CD8-positive, alpha-beta memory T cell (primary cell): ENCODE results near the gene CD81. TPM values are rescaled to one million over a fixed set of nuclear protein-coding genes. Genes with fewer than 3 reads are reported as not detected.
"Not testable (repeated sequence)": the region's sequence is repeated elsewhere in the genome, so short reads cannot be mapped to it uniquely, and the experiment has no call there.

ENCODE experiments used
- CTCF ChIA-PET: fragments of 350-600 bp; sonication (Branson Sonifier 250); formaldehyde crosslinking; loops from one replicate; lab custom pipeline; 2021; ENCODE audit warnings: antibody characterized with exemption; lab: Charles Lee
- POLR2A ChIA-PET: fragments of 350-600 bp; sonication (Branson Sonifier 250); formaldehyde crosslinking; loops from one replicate; lab custom pipeline; 2021; ENCODE audit warnings: antibody characterized with exemption; lab: Charles Lee
- DNase-seq, 5 donors: peaks; one replicate each; pipeline versions ENCODE4 v3.0.0 to v3.0.0-alpha.2; 2020 to 2022; ENCODE audit warnings: mixed read lengths in 1 of 5
- H3K27ac ChIP-seq: one replicate; pipeline ENCODE4 v1.7.0; 2013; ENCODE audit warnings: low read depth, mild to moderate bottlenecking, low read length, moderate library complexity
- H3K27me3 ChIP-seq: 2 replicates; pipeline ENCODE4 v1.7.0; 2013; ENCODE audit warnings: low read length, mild to moderate bottlenecking; ENCODE audit not compliant: insufficient read depth, poor library complexity, severe bottlenecking
- H3K36me3 ChIP-seq: 2 replicates; pipeline ENCODE4 v1.7.0; 2013; ENCODE audit warnings: mild to moderate bottlenecking, low read length, moderate library complexity; ENCODE audit not compliant: insufficient read depth
- H3K4me1 ChIP-seq: 2 replicates; pipeline ENCODE4 v1.7.0; 2013; ENCODE audit warnings: mild to moderate bottlenecking, low read length, moderate library complexity; ENCODE audit not compliant: insufficient read depth
- H3K4me3 ChIP-seq: 2 replicates; pipeline ENCODE4 v1.7.0; 2013; ENCODE audit warnings: mild to moderate bottlenecking, low read length
- H3K9me3 ChIP-seq: 2 replicates; pipeline ENCODE4 v1.7.0; 2013; ENCODE audit warnings: mild to moderate bottlenecking, low read length
- H3K27ac Mint-ChIP-seq, 8 donors: one replicate each; pipeline ENCODE4 v1.8.0; 2020 to 2021; ENCODE audit warnings: mixed read lengths in 8 of 8, mild to moderate bottlenecking in 6 of 8, inconsistent platforms in 3 of 8, moderate library complexity in 3 of 8
- H3K27me3 Mint-ChIP-seq, 2 donors: one replicate each; pipeline ENCODE4 v1.8.0; 2020 to 2021; ENCODE audit warnings: mixed read lengths in 2 of 2, mild to moderate bottlenecking in 1 of 2, moderate library complexity in 1 of 2
- H3K36me3 Mint-ChIP-seq, 3 donors: one replicate each; pipeline ENCODE4 v1.8.0; 2020 to 2021; ENCODE audit warnings: mixed read lengths in 3 of 3, inconsistent platforms in 1 of 3, mild to moderate bottlenecking in 1 of 3
- H3K4me1 Mint-ChIP-seq, 3 donors: one replicate each; pipeline ENCODE4 v1.8.0; 2020 to 2021; ENCODE audit warnings: mixed read lengths in 3 of 3, inconsistent platforms in 1 of 3, mild to moderate bottlenecking in 1 of 3
- H3K4me3 Mint-ChIP-seq, 7 donors: one replicate each; pipeline ENCODE4 v1.8.0; 2020 to 2021; ENCODE audit warnings: mixed read lengths in 7 of 7, mild to moderate bottlenecking in 6 of 7, moderate library complexity in 4 of 7, inconsistent platforms in 2 of 7
- H3K9me3 Mint-ChIP-seq, 5 donors: one replicate each; pipeline ENCODE4 v1.8.0; 2020 to 2022; ENCODE audit warnings: mixed read lengths in 5 of 5, mild to moderate bottlenecking in 3 of 5, moderate library complexity in 2 of 5, inconsistent platforms in 1 of 5
- polyA plus RNA-seq: library from polyadenylated mRNA; unstranded; fragments of 300-500 nt; fragmentation: Illumina TruSeq; gene quantifications from one replicate; pipeline ENCODE4 v1.2.3, GENCODE V29; 2021
- total RNA-seq, 2 experiments: library from RNA; stranded (reverse); gene quantifications; one replicate each; pipeline ENCODE4 v1.2.3, GENCODE V29; 2021

The CD81 gene, protein sequence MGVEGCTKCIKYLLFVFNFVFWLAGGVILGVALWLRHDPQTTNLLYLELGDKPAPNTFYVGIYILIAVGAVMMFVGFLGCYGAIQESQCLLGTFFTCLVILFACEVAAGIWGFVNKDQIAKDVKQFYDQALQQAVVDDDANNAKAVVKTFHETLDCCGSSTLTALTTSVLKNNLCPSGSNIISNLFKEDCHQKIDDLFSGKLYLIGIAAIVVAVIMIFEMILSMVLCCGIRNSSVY
- total RNA-seq (100 to 1,000 TPM; 176 to 189 TPM), polyA plus RNA-seq (107 TPM)

DNA sequence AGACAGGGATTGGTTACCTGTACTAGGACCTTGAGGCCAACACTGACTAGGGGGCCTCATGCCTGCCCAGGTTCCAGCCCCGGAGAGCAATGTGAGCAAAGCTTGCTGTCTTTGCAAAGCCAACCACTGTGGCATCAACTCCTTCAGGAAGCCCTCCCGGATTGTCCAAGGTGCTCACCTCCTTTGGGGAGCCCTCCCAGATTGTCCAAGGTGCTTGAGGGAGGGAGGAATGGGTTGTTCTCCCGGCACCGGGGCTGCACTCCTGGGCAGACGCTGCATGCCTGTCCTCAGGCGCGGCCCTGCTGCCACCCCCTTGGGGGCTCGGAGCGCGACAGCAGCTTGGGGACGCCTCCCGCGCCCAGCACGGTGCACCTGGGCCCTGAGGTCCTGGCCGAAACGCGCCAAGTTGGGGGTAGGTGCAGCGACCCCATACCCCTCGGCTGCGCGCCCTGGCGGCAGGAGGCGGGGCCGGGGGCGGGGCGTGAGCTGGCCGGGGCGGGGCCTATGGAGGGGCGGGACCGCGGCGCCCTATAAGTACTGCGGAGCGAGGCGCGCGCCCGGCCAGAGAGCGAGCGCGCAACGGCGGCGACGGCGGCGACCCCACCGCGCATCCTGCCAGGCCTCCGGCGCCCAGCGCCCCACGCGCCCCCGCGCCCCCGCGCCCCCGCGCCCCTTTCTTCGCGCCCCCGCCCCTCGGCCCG, at the start of gene CD81:
TSS of gene CD81 (plus strand) at position 560 of the 701 bp plus-strand sequence. CDS start 240 bp downstream, outside the sequence.
- Mint-ChIP-seq H3K36me3 (peaks cover 0 to 15% (median 0%) of the 10 kb centered on the region in 3 donors), H3K27me3 (peaks cover 0 to 3% of the 10 kb centered on the region in 2 donors), H3K9me3 (no peaks in the 10 kb centered on the region), H3K4me1 (peaks cover 23 to 42% (median 26%) of the 10 kb centered on the region in 3 donors), H3K27ac (peak within 1 kb of the TSS; percentile 6 to 92 (median 85)), H3K4me3 (peak within 1 kb of the TSS; percentile 80 to 93 (median 87))
- H3K27me3 ChIP-seq, result no peaks in the 10 kb centered on the region
- CTCF ChIA-PET, result interaction anchor here (0.6 to 3.6 kb wide), 5 partner anchors 11 to 156 kb away, joined by 3 to 22 read pairs (median 8); partner anchors contain the start of gene TSSC4
- H3K4me3 ChIP-seq, result peak within 1 kb of the TSS; percentile 74
- POLR2A ChIA-PET, result interaction anchor here (0.6 to 2.4 kb wide), 8 partner anchors 11 to 1002 kb away, joined by 3 to 26 read pairs (median 4); partner anchors contain the start of genes TSSC4 and ZNF195
- H3K9me3 ChIP-seq, result no peaks in the 10 kb centered on the region
- H3K27ac ChIP-seq, result peak within 1 kb of the TSS; percentile 79
- DNase-seq, result peak; percentile 55 to 80 (median 56)
- H3K36me3 ChIP-seq, result no peaks in the 10 kb centered on the region
- H3K4me1 ChIP-seq, result peaks cover 23% of the 10 kb centered on the region

DNA sequence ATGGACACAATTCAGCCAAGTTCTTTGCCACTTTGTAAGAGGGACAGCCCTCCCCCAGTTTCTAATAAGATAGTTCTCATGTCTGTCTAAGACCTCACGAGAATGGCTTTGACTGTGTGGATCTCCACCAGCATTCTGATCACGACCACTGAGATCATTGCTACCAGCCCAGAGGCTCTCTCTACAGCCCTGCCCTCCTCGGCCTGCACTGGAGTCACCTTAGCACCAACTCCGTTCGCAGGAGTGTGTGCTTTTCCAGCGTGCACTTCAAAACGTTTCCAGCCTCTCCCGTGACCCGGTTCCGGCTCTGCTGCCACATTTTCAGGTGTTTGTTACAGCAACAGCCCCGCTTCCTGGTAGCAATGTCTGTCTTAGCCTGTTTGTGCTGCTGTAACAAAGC, 49.1 kb upstream of the CD81 start:
- DNase-seq, result no peak
- H3K36me3 Mint-ChIP-seq, result peaks cover 0 to 10% (median 0%) of the 10 kb centered on the region in 3 donors
- POLR2A ChIA-PET, result no interaction called here
- H3K9me3 Mint-ChIP-seq, result peaks cover 0 to 14% (median 11%) of the 10 kb centered on the region in 5 donors
- H3K27me3 Mint-ChIP-seq, result peaks cover 19 to 47% of the 10 kb centered on the region in 2 donors
- no peak overlapping the region for H3K27ac Mint-ChIP-seq
- Histone ChIP-seq H3K36me3 (no peaks in the 10 kb centered on the region), H3K4me1 (no peaks in the 10 kb centered on the region), H3K4me3 (no peak overlapping the region), H3K9me3 (no peaks in the 10 kb centered on the region), H3K27me3 (peaks cover 4% of the 10 kb centered on the region), H3K27ac (no peak overlapping the region)
- H3K4me3 Mint-ChIP-seq, result no peak overlapping the region
- CTCF ChIA-PET, result no interaction called here
- H3K4me1 Mint-ChIP-seq, result no peaks in the 10 kb centered on the region

DNA sequence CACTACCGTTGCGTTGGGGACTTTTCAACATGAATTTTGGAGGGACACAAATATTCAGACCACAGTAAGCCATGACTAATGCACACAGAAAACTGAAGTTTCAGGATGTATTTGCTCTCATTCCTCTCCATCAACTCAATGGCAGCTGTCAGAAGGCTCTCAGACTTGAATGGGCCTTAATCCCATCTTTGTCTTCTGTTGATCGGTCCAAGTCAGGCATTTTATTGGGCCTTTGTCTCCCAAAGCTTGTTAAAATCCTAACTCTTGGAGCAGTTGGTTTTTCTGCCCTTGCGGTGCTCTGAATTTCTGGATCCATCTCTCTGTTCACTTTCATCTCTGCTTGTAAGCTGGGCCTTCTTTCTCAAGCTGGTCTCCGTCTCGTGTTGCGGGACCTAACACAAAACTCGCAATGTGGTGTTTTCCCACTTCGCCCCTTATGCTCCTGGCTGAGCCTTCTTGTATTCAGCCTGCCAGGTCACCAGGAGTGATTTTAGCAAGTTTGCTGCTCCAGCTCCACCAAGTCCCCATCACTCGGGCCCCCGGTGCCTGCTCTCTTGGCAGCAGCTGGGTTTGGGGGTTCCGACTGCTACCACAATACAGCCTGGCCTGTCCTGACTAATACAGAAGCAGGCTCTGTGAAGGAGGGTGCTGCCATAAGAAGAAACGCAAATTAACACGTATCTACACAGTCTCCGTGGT, 48.3 kb upstream of the CD81 start:
- Mint-ChIP-seq H3K27me3 (peaks cover 19 to 42% of the 10 kb centered on the region in 2 donors), H3K4me1 (no peaks in the 10 kb centered on the region), H3K36me3 (peaks cover 0 to 10% (median 0%) of the 10 kb centered on the region in 3 donors), H3K27ac (no peak overlapping the region), H3K9me3 (peaks cover 0 to 11% (median 3%) of the 10 kb centered on the region in 5 donors), H3K4me3 (no peak overlapping the region)
- Histone ChIP-seq H3K36me3 (no peaks in the 10 kb centered on the region), H3K27ac (no peak overlapping the region), H3K4me3 (no peak overlapping the region), H3K9me3 (no peaks in the 10 kb centered on the region), H3K27me3 (peaks cover 4% of the 10 kb centered on the region), H3K4me1 (no peaks in the 10 kb centered on the region)
- DNase-seq, result no peak
- POLR2A ChIA-PET, result interaction anchor here (0.5 kb wide), 1 partner anchor 25 kb away, joined by 4 read pairs; no protein-coding TSS in a partner anchor
- CTCF ChIA-PET, result no interaction called here

DNA sequence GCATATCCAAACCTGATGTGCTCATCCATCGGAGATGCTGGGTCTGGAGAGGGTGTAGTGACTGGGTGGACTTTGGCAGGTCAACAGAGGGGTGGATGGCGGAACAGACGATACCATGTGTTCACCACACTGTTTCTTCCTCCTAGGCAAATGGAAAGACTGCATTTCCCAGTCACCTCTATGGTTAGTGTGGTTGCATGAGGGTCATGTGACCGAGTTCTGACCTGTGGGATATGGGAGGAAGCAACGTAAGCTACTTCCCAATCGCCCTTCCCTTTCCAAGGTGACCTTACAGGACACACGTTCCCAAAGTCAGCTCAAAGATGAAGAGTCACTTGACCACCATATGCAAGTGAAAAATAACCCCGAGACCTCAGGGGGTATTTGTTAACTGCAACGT, 47.6 kb upstream of the CD81 start:
- no peaks in the 10 kb centered on the region for H3K4me1 Mint-ChIP-seq
- H3K27me3 Mint-ChIP-seq, result peaks cover 19 to 42% of the 10 kb centered on the region in 2 donors
- no peak overlapping the region for H3K4me3 ChIP-seq
- H3K9me3 Mint-ChIP-seq, result peaks cover 0 to 11% (median 3%) of the 10 kb centered on the region in 5 donors
- DNase-seq, result no peak
- H3K27ac ChIP-seq, result no peak overlapping the region
- peaks cover 0 to 10% (median 0%) of the 10 kb centered on the region in 3 donors for H3K36me3 Mint-ChIP-seq
- no peaks in the 10 kb centered on the region for H3K9me3 ChIP-seq
- no peak overlapping the region for H3K27ac Mint-ChIP-seq
- POLR2A ChIA-PET, result no interaction called here
- H3K27me3 ChIP-seq, result peaks cover 4% of the 10 kb centered on the region
- H3K4me1 ChIP-seq, result no peaks in the 10 kb centered on the region
- no peaks in the 10 kb centered on the region for H3K36me3 ChIP-seq
- CTCF ChIA-PET, result no interaction called here
- no peak overlapping the region for H3K4me3 Mint-ChIP-seq

DNA sequence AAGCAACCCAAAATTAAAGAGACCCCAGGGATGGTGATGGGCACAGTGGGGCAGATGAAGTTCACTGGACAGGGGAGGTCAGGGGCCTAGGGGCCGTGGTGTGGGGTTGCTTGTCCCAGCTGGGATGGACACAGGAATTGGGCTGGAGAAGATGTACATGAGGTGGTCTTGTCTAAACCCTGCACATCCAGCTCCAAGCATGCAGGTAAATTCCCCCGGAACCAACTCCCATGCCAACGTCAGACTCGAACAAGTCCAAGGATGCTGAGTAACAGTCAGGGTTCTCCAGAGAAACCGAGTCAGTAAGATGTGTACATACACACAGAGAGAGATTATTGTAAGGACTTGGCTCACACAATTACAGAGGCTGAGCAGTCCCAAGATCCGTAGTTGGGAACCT, 46.4 kb upstream of the CD81 start:
- peaks cover 0 to 11% (median 3%) of the 10 kb centered on the region in 5 donors for H3K9me3 Mint-ChIP-seq

DNA sequence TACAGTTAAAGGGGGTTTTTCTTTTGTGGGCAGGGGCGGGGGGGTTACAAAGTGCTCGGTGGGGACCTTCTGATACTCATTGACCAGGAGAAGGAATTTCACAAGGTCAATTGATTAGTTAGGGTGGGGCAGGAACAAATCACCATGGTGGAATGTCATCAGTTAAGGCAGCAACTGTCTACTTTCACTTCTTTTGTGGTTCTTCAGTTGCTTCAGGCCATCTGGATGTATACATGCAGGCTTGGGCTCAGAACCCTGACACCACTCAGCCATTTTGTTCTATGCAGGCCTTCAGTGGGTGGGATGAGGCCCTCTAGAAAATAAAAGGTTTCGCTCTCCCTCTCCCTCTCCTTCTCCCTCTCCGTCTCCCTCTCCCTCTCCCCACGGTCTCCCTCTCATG, 45.7 kb upstream of the CD81 start:
- no peak for DNase-seq
- Histone ChIP-seq H3K4me3 (no peak overlapping the region), H3K36me3 (no peaks in the 10 kb centered on the region), H3K9me3 (no peaks in the 10 kb centered on the region), H3K27ac (no peak overlapping the region), H3K4me1 (no peaks in the 10 kb centered on the region), H3K27me3 (peaks cover 6% of the 10 kb centered on the region)
- ChIA-PET POLR2A (no interaction called here), CTCF (no interaction called here)
- H3K27ac Mint-ChIP-seq, result no peak overlapping the region
- peaks cover 0 to 10% (median 0%) of the 10 kb centered on the region in 3 donors for H3K36me3 Mint-ChIP-seq
- peaks cover 17 to 45% of the 10 kb centered on the region in 2 donors for H3K27me3 Mint-ChIP-seq
- H3K9me3 Mint-ChIP-seq, result peaks cover 0 to 11% (median 3%) of the 10 kb centered on the region in 5 donors
- H3K4me3 Mint-ChIP-seq, result no peak overlapping the region
- no peaks in the 10 kb centered on the region for H3K4me1 Mint-ChIP-seq

More for the DNA sequence above, 46.4 kb upstream of the CD81 start:
- Histone ChIP-seq H3K27me3 (peaks cover 4% of the 10 kb centered on the region), H3K36me3 (no peaks in the 10 kb centered on the region), H3K27ac (no peak overlapping the region), H3K4me3 (no peak overlapping the region), H3K4me1 (no peaks in the 10 kb centered on the region), H3K9me3 (no peaks in the 10 kb centered on the region)
- Mint-ChIP-seq H3K4me3 (no peak overlapping the region), H3K27ac (no peak overlapping the region), H3K36me3 (peaks cover 0 to 10% (median 0%) of the 10 kb centered on the region in 3 donors), H3K27me3 (peaks cover 19 to 42% of the 10 kb centered on the region in 2 donors), H3K4me1 (no peaks in the 10 kb centered on the region)
- CTCF ChIA-PET, result interaction anchor here (1.0 kb wide), 1 partner anchor 26 kb away, joined by 4 read pairs; no protein-coding TSS in a partner anchor
- POLR2A ChIA-PET, result no interaction called here
- no peak for DNase-seq

DNA sequence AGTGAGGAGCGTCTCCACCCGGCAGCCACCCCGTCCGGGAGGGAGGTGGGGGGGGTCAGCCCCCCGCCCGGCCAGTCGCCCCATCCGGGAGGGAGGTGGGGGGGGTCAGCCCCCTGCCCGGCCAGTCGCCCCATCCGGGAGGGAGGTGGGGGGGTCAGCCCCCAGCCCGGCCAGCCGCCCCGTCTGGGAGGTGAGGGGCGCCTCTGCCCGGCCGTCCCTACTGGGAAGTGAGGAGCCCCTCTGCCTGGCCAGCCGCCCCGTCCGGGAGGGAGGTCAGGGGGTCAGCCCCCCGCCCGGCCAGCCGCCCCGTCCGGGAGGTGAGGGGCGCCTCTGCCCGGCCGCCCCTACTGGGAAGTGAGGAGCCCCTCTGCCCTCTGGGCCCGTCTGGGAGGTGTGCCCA, 44.5 kb upstream of the CD81 start:
- POLR2A ChIA-PET, result not testable (repeated sequence)

More for the DNA sequence above, 44.5 kb upstream of the CD81 start:
- H3K4me3 Mint-ChIP-seq, CTCF ChIA-PET, DNase-seq, H3K27me3 ChIP-seq, H3K36me3 Mint-ChIP-seq, H3K4me3 ChIP-seq, H3K9me3 ChIP-seq, H3K36me3 ChIP-seq, H3K4me1 ChIP-seq, H3K27ac ChIP-seq, H3K4me1 Mint-ChIP-seq, H3K27ac Mint-ChIP-seq: not testable (repeated sequence)
- Mint-ChIP-seq H3K9me3 (peaks cover 0 to 11% (median 3%) of the 10 kb centered on the region in 5 donors), H3K27me3 (peaks cover 20 to 55% of the 10 kb centered on the region in 2 donors)
